Daoy (cell line): ENCODE data around the gene MGARP. TPM values are rescaled to one million over a fixed set of nuclear protein-coding genes. Genes with fewer than 3 reads are reported as not detected.
A peak's percentile ranks its signal among the peaks of the same experiment; 100 is the strongest.
"Not testable (repeated sequence)": the region's sequence is repeated elsewhere in the genome, so short reads cannot be mapped to it uniquely, and the experiment has no call there.

Source experiments
- DNase-seq: peaks from one replicate; pipeline ENCODE4 v3.0.0-alpha.2; 2015; ENCODE audit warnings: low read depth
- total RNA-seq: library from RNA; depleted of rRNA; stranded (reverse); fragments of >200 nt; shearing (Covaris generic); gene quantifications from 2 replicates; pipeline ENCODE4 v1.2.3, GENCODE V29; 2014

Gene MGARP
- total RNA-seq, 1 experiment from 2014 or later: not detected

GRCh38 chr4:139295942-139296299, 15.9 kb upstream of the MGARP start:
- no peak for DNase-seq

GRCh38 chr4:139295206-139295941, 15.3 kb upstream of the MGARP start:
- peak; percentile 87 for DNase-seq

GRCh38 chr4:139286186-139286698, 6.2 kb upstream of the MGARP start:
- no peak for DNase-seq

GRCh38 chr4:139282721-139283075, 2.7 kb upstream of the MGARP start:
- DNase-seq: no peak

- no peak for DNase-seq
Observed at GRCh38 chr4:139282065-139282720, 2.2 kb upstream of the MGARP start.

GRCh38 chr4:139278912-139279759, 889 bp downstream of the MGARP start:
- no peak for DNase-seq

- DNase-seq: no peak
Observed at GRCh38 chr4:139278485-139278884, 1.5 kb downstream of the MGARP start.

- no peak for DNase-seq
Observed at GRCh38 chr4:139275281-139275735, 4.7 kb downstream of the MGARP start.

GRCh38 chr4:139274790-139275189, 5.2 kb downstream of the MGARP start:
- no peak for DNase-seq

GRCh38 chr4:139273835-139274234, 6.2 kb downstream of the MGARP start:
- no peak for DNase-seq

- no peak for DNase-seq
Observed at GRCh38 chr4:139267301-139267700, 12.7 kb downstream of the MGARP start.

- peak; percentile 35 for DNase-seq
Observed at GRCh38 chr4:139266583-139267257, 13.3 kb downstream of the MGARP start.

GRCh38 chr4:139266208-139266582, 13.8 kb downstream of the MGARP start:
- no peak for DNase-seq

- DNase-seq: no peak
Observed at GRCh38 chr4:139265654-139266053, 14.4 kb downstream of the MGARP start.

- DNase-seq: no peak
Observed at GRCh38 chr4:139256349-139256748, 23.7 kb downstream of the MGARP start.

GRCh38 chr4:139255581-139255980, 24.4 kb downstream of the MGARP start:
- DNase-seq: not testable (repeated sequence)

- no peak for DNase-seq
Observed at GRCh38 chr4:139253713-139254112, 26.3 kb downstream of the MGARP start.

GRCh38 chr4:139253046-139253445, 27.0 kb downstream of the MGARP start:
- DNase-seq: no peak

GRCh38 chr4:139247700-139248238, 32.3 kb downstream of the MGARP start:
- DNase-seq: no peak

- DNase-seq: peak; percentile 29
Observed at GRCh38 chr4:139247241-139247640, 32.8 kb downstream of the MGARP start.

GRCh38 chr4:139246166-139246565, 33.9 kb downstream of the MGARP start:
- DNase-seq: no peak

- DNase-seq: no peak
Observed at GRCh38 chr4:139245590-139245989, 34.4 kb downstream of the MGARP start.
